Right cardiac atrium (tissue), 5 donors: ENCODE measurements around the gene KCNQ1. TPM values are rescaled to one million over a fixed set of nuclear protein-coding genes. Genes with fewer than 3 reads are reported as not detected.

ENCODE experiments used
- ATAC-seq, 2 donors: fragments of 200-7000 bp; cut with Tn5 transposase; one replicate each; pipeline versions ENCODE4 v1.8.0 to v1.9.1; 2020; ENCODE audit warnings: moderate library complexity in 2 of 2, mild to moderate bottlenecking in 1 of 2
- DNase-seq, 3 donors: peaks; one replicate each; pipeline ENCODE4 v3.0.0-alpha.2; 2020
- H3K27ac ChIP-seq: one replicate; pipeline ENCODE4 v1.5.1; 2013; ENCODE audit warnings: mild to moderate bottlenecking, low read length, control low read depth, moderate library complexity
- H3K27me3 ChIP-seq: one replicate; pipeline ENCODE4 v1.6.1; 2013; ENCODE audit not compliant: control insufficient read depth, insufficient read depth
- H3K4me1 ChIP-seq: one replicate; pipeline ENCODE4 v1.6.1; 2013; ENCODE audit warnings: low read length; ENCODE audit not compliant: control insufficient read depth, insufficient read depth
- H3K4me3 ChIP-seq: one replicate; pipeline ENCODE4 v1.5.1; 2013; ENCODE audit warnings: low read length, control low read depth
- H3K9me3 ChIP-seq: one replicate; pipeline ENCODE4 v1.6.1; 2013; ENCODE audit warnings: low read length; ENCODE audit not compliant: control insufficient read depth
- WGBS: extraction: QIAGEN DNeasy Blood & Tissue Kit; methylation state at CpG from one replicate; pipeline ENCODE4 v1.1.7; 2013; 5-methylcytosine and 5-hydroxymethylcytosine counted together
- intact Hi-C, 4 donors: fragments of 100-400 bp; cut with DNase I; formaldehyde crosslinking; loops; one replicate each; pipeline versions ENCODE4 v1.11.0 to v1.14.0; 2022 to 2023
- polyA plus RNA-seq: library from polyadenylated mRNA; stranded (reverse); fragments of 200-250 nt; gene quantifications from one replicate; pipeline ENCODE4 v1.2.3, GENCODE V29; 2013
- total RNA-seq, 4 donors: library from RNA; stranded (reverse); fragmentation: NEBNext Ultra II Directional; extraction: Animal tissue kit (Norgen Biotek cat#: 25700); gene quantifications; one replicate each; pipeline ENCODE4 v1.2.1, GENCODE V29; 2021
- donor health status: healthy with polysubstance abuse.
- donor health status: DM: no; HTN: yes; CAD: no.
- donor health status: DM: no; HTN: no; CAD: no.
- donor health status: DM: no; HTN: yes; CAD: no; lungs with severe emphysema.
- donor health status: DM: yes; HTN: yes; CAD: no.

The KCNQ1 gene
- total and polyA plus RNA-seq, 5 donors: 36.4 to 46.8 (median 37.7) TPM

GRCh38 chr11:2732940-2733628 is 288.3 kb downstream of the KCNQ1 start:
- DNase-seq (peak in 2 of 3 donors; percentile 37 to 39), ATAC-seq (no peak)
- Histone ChIP-seq H3K9me3 (no peaks in the 10 kb centered on the region), H3K27ac (no peak overlapping the region), H3K4me3 (no peak overlapping the region), H3K27me3 (no peaks in the 10 kb centered on the region), H3K4me1 (no peaks in the 10 kb centered on the region)
- intact Hi-C loops: no loop called here
- 89% methylated on average over 12 of the region's 12 CpGs for WGBS

- H3K27me3 ChIP-seq: no peaks in the 10 kb centered on the region
- no peaks in the 10 kb centered on the region for H3K4me1 ChIP-seq
- no peak overlapping the region for H3K4me3 ChIP-seq
- H3K27ac ChIP-seq: no peak overlapping the region
- ATAC-seq (no peak), DNase-seq (peak in 2 of 3 donors; percentile 43 to 55)
- H3K9me3 ChIP-seq: no peaks in the 10 kb centered on the region
- intact Hi-C loops: no loop called here
- WGBS: 84% methylated on average over 32 of the region's 32 CpGs
Observed at GRCh38 chr11:2734181-2735052, 289.6 kb downstream of the KCNQ1 start.

GRCh38 chr11:2735053-2735589 is 290.3 kb downstream of the KCNQ1 start:
- no peak overlapping the region for H3K27ac ChIP-seq
- H3K27me3 ChIP-seq: no peaks in the 10 kb centered on the region
- intact Hi-C loops: no loop called here
- ATAC-seq (no peak), DNase-seq (peak in 1 of 3 donors; percentile 8)
- H3K4me1 ChIP-seq: no peaks in the 10 kb centered on the region
- no peaks in the 10 kb centered on the region for H3K9me3 ChIP-seq
- H3K4me3 ChIP-seq: no peak overlapping the region
- 92% methylated on average over 12 of the region's 12 CpGs for WGBS

DNA sequence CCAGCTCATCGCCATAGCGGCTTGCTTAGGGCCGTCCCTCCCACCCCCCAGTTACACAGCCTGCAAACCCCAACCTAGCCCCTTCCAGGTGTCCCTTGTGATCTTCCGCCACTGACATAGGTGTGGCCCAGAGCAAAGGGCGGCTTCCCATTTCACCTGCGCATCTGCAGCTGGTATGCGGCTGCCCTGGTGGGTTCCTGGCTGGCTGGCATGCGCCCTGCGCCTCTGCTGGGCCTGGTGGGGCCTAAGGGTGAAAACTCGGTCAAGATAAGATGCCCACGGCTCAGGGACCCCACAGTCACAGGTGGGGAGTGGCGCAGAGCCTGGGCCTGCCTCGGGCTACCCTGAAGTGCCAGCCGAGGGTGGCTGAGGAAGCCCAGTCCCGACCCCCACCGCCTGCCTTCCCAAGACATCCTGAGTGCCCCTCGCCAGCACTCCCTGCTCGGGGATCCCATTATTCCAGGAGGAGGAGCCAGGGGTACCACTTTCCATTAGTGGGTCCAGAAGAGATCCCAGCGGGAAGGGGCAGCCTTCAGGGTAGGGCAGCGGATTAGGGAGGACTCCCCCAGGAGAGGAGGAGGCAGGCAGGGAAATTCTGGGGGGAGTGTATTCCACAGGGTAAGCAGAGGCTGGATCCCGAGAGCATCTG is 291.9 kb downstream of the KCNQ1 start:
- Histone ChIP-seq H3K9me3 (no peaks in the 10 kb centered on the region), H3K4me1 (no peaks in the 10 kb centered on the region), H3K27me3 (no peaks in the 10 kb centered on the region), H3K4me3 (no peak overlapping the region), H3K27ac (no peak overlapping the region)
- DNase-seq: peak in 2 of 3 donors; percentile 30 to 44
- intact Hi-C loops: no loop called here
- 95% methylated on average over 21 of the region's 21 CpGs for WGBS
- ATAC-seq: no peak

DNA sequence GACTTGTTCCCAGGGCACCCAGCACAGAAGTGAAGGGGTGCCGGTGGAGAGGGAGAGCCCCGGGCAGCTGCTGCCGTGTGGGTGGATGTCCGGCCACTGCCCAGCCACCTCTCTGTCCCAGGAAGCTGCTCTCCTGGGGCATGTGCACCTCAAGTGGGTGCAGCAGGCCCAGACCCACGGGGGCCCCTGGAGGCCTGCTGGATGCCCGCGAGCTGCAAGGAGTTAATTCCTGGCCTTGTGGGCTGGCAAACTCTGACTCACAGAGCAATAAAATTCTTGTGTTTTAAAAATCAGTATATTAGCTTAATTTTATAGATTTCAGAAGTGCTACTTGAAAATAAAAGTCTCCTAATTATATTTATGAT is 292.4 kb downstream of the KCNQ1 start:
- WGBS: 93% methylated on average over 7 of the region's 7 CpGs
- no peak for ATAC-seq
- Histone ChIP-seq H3K4me1 (no peaks in the 10 kb centered on the region), H3K27me3 (no peaks in the 10 kb centered on the region), H3K27ac (no peak overlapping the region), H3K9me3 (no peaks in the 10 kb centered on the region), H3K4me3 (no peak overlapping the region)
- no peak for DNase-seq
- intact Hi-C loops: no loop called here

GRCh38 chr11:2737866-2738265 is 293.1 kb downstream of the KCNQ1 start:
- no peaks in the 10 kb centered on the region for H3K27me3 ChIP-seq
- intact Hi-C loops: no loop called here
- H3K27ac ChIP-seq: no peak overlapping the region
- ATAC-seq (peak in 1 of 2 donors; percentile 34), DNase-seq (peak; percentile 46 to 80 (median 59))
- WGBS: 65% methylated on average over 5 of the region's 5 CpGs
- no peaks in the 10 kb centered on the region for H3K4me1 ChIP-seq
- no peaks in the 10 kb centered on the region for H3K9me3 ChIP-seq
- no peak overlapping the region for H3K4me3 ChIP-seq

DNA sequence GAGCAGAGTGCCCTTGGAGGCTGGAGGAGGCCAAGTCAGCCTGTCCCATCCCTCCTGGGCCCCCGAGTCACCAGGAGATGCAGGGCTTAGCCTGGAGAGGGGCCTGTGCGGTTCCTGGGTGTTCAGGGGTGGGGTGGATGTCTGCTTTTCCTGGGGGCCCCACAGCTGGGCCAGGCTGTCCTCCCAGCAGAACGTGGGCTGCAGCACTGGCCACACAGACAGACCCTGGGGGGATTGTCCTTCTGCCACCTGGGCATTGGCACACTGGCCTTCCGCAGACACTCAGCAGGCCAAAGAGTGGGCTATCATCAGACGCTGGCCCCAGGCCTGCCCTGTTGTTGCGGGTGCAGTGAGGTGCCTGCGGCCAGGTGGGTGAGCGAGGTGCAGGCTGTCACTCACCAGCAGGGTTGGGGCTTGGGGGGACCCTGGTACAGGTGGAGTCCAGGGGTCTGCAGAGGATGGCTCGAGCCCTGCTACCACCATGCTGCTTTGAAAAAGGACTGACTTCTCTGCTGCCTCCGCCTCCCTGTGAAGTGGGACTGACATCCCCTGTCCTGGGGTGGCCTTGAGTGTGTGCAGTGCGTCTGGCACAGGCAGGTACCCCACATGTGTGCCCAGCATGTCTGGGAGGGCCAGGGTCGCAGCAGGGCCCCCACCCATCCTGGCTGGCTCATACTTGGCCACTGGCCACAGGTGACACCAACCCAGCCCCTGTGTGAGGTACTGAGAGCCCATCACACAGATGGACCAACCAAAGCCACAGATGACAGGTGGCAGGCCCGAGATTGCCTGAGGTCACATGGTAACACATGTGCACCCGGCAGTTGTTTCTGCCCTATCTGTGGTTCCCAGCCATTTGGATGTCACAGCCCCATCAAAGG is 294.0 kb downstream of the KCNQ1 start:
- Histone ChIP-seq H3K9me3 (no peaks in the 10 kb centered on the region), H3K4me3 (no peak overlapping the region), H3K27me3 (no peaks in the 10 kb centered on the region), H3K27ac (no peak overlapping the region), H3K4me1 (no peaks in the 10 kb centered on the region)
- DNase-seq (peak in 2 of 3 donors; percentile 23 to 52), ATAC-seq (no peak)
- 94% methylated on average over 14 of the region's 14 CpGs for WGBS
- intact Hi-C loops: no loop called here

DNA sequence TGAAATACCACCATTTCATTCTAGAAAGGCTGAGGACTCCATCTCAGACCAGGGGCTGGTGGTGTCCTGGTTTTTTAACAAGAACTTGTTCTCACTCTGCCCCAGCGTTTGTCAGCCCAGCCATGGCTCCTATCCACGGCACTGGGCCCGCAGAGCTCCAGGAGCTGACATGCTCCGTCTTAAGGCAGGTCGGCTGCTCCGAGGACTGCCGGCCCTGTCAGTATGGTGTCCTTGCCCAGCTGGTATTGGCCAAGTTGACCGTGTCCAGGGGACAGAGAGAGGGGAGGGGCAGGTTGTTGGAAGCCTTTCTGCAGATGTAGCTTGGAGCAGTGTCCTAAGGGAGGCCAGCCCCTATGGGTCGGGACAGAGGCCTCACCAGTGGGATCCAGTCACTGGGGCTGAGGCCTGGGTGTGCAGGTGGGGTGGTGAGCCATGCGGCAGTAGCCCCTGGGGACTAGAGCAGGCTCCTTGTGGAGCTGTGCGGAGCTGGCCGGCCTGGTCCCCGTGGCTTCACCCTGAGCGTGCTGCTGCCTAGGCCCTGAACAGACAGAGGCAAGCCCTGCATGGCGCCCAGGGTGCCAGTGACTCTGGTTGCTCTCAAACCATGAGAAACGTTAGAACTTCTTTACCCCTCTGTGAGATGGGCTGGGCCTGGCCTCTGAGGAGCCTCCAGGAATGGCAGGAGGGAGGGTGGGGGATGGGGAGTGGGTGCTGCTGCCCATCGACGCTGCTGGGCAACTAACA is 294.9 kb downstream of the KCNQ1 start:
- no peak for ATAC-seq
- H3K27me3 ChIP-seq: no peaks in the 10 kb centered on the region
- DNase-seq: peak; percentile 9 to 41 (median 35)
- H3K4me1 ChIP-seq: no peaks in the 10 kb centered on the region
- no peaks in the 10 kb centered on the region for H3K9me3 ChIP-seq
- 91% methylated on average over 18 of the region's 18 CpGs for WGBS
- intact Hi-C loops: no loop called here
- no peak overlapping the region for H3K27ac ChIP-seq
- no peak overlapping the region for H3K4me3 ChIP-seq

- 93% methylated on average over 17 of the region's 17 CpGs for WGBS
- intact Hi-C loops: no loop called here
- H3K27ac ChIP-seq: no peak overlapping the region
- no peaks in the 10 kb centered on the region for H3K4me1 ChIP-seq
- DNase-seq (peak; percentile 5 to 33 (median 27)), ATAC-seq (no peak)
- no peaks in the 10 kb centered on the region for H3K9me3 ChIP-seq
- H3K4me3 ChIP-seq: no peak overlapping the region
- no peaks in the 10 kb centered on the region for H3K27me3 ChIP-seq
Observed at GRCh38 chr11:2740275-2740940, 295.6 kb downstream of the KCNQ1 start.
